ENCODE measurements around the gene FBXO40.
"Not testable (repeated sequence)": the region's sequence is repeated elsewhere in the genome, so short reads cannot be mapped to it uniquely, and the experiment has no call there.

Gene FBXO40

GRCh38 chr3:121594850-121595249, 1.7 kb downstream of the FBXO40 start:
- Mint-ChIP-seq H3K36me3 (no peaks in the 10 kb centered on the region), H3K9me3 (no peaks in the 10 kb centered on the region), H3K27ac (no peak overlapping the region), H3K4me3 (no peak overlapping the region), H3K27me3 (peaks cover 2% of the 10 kb centered on the region), H3K4me1 (peaks cover 8% of the 10 kb centered on the region)
- ATAC-seq (ENCODE audit: low read depth) (no peak), DNase-seq (ENCODE audit: low spot score in 2 of 2) (no peak)

DNA sequence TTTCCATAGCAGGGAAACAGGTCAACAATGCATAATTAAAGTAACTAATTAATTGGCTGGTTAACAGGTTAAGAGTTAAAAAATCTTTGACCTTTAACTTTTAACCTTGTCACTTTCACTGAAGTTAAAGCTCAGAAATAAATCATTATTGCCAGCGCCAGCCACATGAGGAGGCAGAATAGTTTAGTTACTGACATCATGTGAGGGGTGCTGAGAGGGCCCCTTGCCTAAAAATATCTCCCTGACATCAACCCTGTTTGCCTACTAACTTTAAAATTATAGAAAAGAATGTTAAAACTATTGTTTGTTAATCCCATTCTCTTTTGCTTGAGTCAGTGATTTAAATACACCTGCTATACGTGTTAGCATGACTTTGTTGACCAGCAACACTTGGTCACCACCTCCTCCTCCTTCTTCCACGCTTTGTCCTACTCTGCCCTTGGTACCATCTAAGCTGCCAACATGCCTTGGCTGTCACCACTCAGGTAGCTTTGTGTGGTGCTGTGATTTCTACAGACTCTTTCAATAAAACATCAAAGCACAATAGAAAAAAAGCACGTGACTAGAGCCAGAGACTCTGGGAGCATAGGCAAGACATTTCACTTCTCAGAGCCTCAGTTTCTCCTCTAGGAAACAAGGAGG, 2.7 kb downstream of the FBXO40 start:
- H3K4me3 Mint-ChIP-seq, result no peak overlapping the region
- ATAC-seq (ENCODE audit: low read depth) (no peak), DNase-seq (ENCODE audit: low spot score in 2 of 2) (no peak)
- no peaks in the 10 kb centered on the region for H3K9me3 Mint-ChIP-seq
- H3K4me1 Mint-ChIP-seq, result peaks cover 8% of the 10 kb centered on the region
- peaks cover 2% of the 10 kb centered on the region for H3K27me3 Mint-ChIP-seq
- no peak overlapping the region for H3K27ac Mint-ChIP-seq
- H3K36me3 Mint-ChIP-seq, result no peaks in the 10 kb centered on the region

- Mint-ChIP-seq H3K4me3 (no peak overlapping the region), H3K27me3 (peaks cover 2% of the 10 kb centered on the region), H3K9me3 (no peaks in the 10 kb centered on the region), H3K4me1 (peaks cover 3% of the 10 kb centered on the region), H3K27ac (no peak overlapping the region), H3K36me3 (no peaks in the 10 kb centered on the region)
- DNase-seq (ENCODE audit: low spot score in 2 of 2) (no peak), ATAC-seq (ENCODE audit: low read depth) (no peak)
Measured at GRCh38 chr3:121598564-121598963, 5.4 kb downstream of the FBXO40 start.

DNA sequence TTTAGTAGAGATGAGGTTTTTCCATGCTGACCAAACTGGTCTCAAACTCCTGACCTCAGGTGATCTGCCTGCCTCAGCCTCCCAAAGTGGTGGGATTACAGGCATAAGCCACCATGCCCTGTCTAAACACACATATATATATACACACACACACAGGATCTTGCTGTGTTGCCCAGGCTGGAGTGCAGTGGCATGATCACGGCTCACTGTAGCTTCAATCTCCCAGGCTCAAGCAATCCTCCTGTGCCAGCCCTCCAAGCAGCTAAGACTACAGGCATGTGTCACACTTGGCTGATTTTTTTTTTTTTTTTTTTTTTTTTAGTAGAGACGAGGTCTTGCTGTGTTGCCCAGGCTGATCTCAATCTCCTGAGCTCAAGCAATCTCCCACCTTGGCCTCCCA, 6.7 kb downstream of the FBXO40 start:
- not testable (repeated sequence) for H3K27me3 Mint-ChIP-seq; H3K4me3 Mint-ChIP-seq; H3K27ac Mint-ChIP-seq; H3K4me1 Mint-ChIP-seq; H3K36me3 Mint-ChIP-seq; H3K9me3 Mint-ChIP-seq; DNase-seq (ENCODE audit: low spot score in 2 of 2); ATAC-seq (ENCODE audit: low read depth)

- Mint-ChIP-seq H3K9me3 (no peaks in the 10 kb centered on the region), H3K4me1 (no peaks in the 10 kb centered on the region), H3K36me3 (no peaks in the 10 kb centered on the region), H3K4me3 (no peak overlapping the region), H3K27me3 (no peaks in the 10 kb centered on the region), H3K27ac (no peak overlapping the region)
- DNase-seq (ENCODE audit: low spot score in 2 of 2), result no peak
- no peak for ATAC-seq (ENCODE audit: low read depth)
Measured at GRCh38 chr3:121601212-121601812, 8.1 kb downstream of the FBXO40 start.

GRCh38 chr3:121604759-121605158, 11.6 kb downstream of the FBXO40 start:
- no peaks in the 10 kb centered on the region for H3K9me3 Mint-ChIP-seq
- DNase-seq (ENCODE audit: low spot score in 2 of 2), result no peak
- H3K36me3 Mint-ChIP-seq, result no peaks in the 10 kb centered on the region
- H3K4me1 Mint-ChIP-seq, result no peaks in the 10 kb centered on the region
- no peak overlapping the region for H3K27ac Mint-ChIP-seq
- H3K4me3 Mint-ChIP-seq, result no peak overlapping the region
- no peak for ATAC-seq (ENCODE audit: low read depth)
- no peaks in the 10 kb centered on the region for H3K27me3 Mint-ChIP-seq

DNA sequence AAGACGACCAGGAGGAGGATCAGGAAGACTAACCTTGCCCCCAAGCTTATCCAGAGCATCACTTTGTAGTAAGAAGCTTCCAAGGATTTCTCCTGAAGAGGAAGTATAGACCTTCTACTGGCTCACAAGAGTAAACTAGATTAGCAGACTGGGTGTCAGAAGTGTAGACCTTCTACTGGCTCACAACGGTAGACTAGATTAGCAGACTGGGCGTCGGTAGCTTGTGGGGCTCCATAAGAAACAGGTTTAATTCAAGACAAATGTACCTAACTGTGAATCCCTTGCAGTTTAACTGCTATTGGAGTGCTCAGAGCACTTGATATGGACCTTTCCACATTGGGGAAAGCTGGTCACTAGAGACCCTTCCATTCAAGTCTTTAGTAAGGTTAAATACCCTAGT, 12.9 kb downstream of the FBXO40 start:
- H3K4me1 Mint-ChIP-seq, result no peaks in the 10 kb centered on the region
- no peak for ATAC-seq (ENCODE audit: low read depth)
- no peak for DNase-seq (ENCODE audit: low spot score in 2 of 2)
- H3K27ac Mint-ChIP-seq, result no peak overlapping the region
- H3K27me3 Mint-ChIP-seq, result no peaks in the 10 kb centered on the region
- H3K36me3 Mint-ChIP-seq, result no peaks in the 10 kb centered on the region
- H3K9me3 Mint-ChIP-seq, result no peaks in the 10 kb centered on the region
- no peak overlapping the region for H3K4me3 Mint-ChIP-seq

- no peaks in the 10 kb centered on the region for H3K9me3 Mint-ChIP-seq
- DNase-seq (ENCODE audit: low spot score in 2 of 2) (no peak), ATAC-seq (ENCODE audit: low read depth) (no peak)
- peaks cover 4% of the 10 kb centered on the region for H3K27me3 Mint-ChIP-seq
- H3K4me1 Mint-ChIP-seq, result no peaks in the 10 kb centered on the region
- H3K36me3 Mint-ChIP-seq, result no peaks in the 10 kb centered on the region
- H3K4me3 Mint-ChIP-seq, result no peak overlapping the region
- H3K27ac Mint-ChIP-seq, result no peak overlapping the region
Measured at GRCh38 chr3:121619691-121620090, 26.5 kb downstream of the FBXO40 start.

DNA sequence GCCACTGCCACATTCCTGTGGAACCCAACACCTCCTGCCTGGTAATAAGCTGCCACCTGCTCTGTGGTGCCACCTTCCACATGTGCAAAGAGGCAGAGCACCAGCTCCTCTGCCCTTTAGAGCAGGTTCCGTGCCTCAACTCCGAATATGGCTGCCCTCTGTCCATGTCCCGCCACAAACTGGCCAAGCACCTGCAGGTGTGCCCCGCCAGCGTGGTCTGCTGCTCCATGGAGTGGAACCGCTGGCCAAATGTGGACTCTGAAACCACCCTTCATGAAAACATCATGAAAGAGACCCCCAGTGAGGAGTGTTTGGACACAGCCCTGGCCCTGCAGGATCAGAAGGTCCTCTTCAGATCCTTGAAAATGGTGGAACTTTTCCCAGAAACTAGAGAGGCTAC, 28.3 kb downstream of the FBXO40 start:
- peaks cover 4% of the 10 kb centered on the region for H3K27me3 Mint-ChIP-seq
- ATAC-seq (ENCODE audit: low read depth) (no peak), DNase-seq (ENCODE audit: low spot score in 2 of 2) (no peak)
- H3K36me3 Mint-ChIP-seq, result no peaks in the 10 kb centered on the region
- no peak overlapping the region for H3K27ac Mint-ChIP-seq
- no peaks in the 10 kb centered on the region for H3K9me3 Mint-ChIP-seq
- H3K4me1 Mint-ChIP-seq, result no peaks in the 10 kb centered on the region
- no peak overlapping the region for H3K4me3 Mint-ChIP-seq

DNA sequence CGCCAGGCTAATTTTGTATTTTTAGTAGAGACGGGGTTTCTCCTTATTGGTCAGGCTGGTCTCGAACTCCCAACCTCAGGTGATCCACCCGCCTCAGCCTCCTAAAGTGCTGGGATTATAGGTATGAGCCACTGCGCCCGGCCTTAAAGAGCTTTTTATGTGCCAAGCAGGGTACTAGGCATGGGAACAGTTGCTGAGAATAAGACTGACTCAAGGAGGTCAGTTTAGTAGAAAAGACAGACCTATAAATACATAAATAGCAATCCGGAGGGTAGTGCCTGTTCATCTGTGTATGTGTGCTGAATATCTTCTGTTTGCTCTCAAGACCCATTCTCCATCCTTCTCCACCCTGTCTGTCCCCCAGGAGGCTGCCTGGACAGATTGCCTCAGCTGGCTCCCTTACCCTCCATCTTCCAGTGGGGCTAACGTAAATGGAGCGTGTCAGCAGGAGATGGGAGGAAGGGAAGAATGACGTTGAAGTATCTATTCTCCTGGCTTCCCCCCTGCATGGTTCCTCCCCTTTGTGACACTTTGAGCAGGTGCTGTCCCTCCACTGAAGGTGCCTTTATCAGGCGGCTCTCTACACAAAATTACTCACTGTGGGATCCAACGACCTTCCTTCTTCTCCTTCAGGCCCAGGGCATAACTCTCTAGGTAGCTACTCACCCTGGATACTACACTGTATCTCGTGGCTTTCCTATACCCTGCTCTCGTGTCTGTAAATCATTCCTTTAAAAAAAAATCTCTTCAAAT, 31.1 kb downstream of the FBXO40 start:
- peaks cover 7% of the 10 kb centered on the region for H3K36me3 Mint-ChIP-seq
- no peak for DNase-seq (ENCODE audit: low spot score in 2 of 2)
- H3K27ac Mint-ChIP-seq, result no peak overlapping the region
- H3K27me3 Mint-ChIP-seq, result peaks cover 4% of the 10 kb centered on the region
- no peaks in the 10 kb centered on the region for H3K4me1 Mint-ChIP-seq
- no peaks in the 10 kb centered on the region for H3K9me3 Mint-ChIP-seq
- H3K4me3 Mint-ChIP-seq, result no peak overlapping the region
- no peak for ATAC-seq (ENCODE audit: low read depth)

DNA sequence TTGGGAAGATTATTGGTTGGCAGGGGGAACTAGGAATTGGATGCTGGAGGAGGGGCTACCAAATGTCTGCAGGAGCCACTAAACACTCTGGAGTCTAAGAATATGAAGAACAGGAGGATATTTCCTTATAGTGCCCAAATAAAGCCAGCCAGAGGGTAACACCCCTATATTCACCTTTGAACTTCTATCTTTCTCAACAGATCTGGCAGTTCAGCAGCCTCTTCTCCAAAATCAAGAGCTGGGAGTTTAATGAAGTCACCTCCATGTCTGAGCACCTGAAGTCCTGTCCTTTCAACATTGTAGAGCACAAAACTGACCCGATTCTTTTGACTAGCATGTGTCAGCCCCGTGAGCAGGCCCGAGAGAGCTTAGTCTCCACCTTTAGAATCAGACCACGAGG, 33.3 kb downstream of the FBXO40 start:
- Mint-ChIP-seq H3K27me3 (peaks cover 4% of the 10 kb centered on the region), H3K4me1 (no peaks in the 10 kb centered on the region), H3K27ac (no peak overlapping the region), H3K9me3 (no peaks in the 10 kb centered on the region), H3K36me3 (peaks cover 23% of the 10 kb centered on the region), H3K4me3 (no peak overlapping the region)
- ATAC-seq (ENCODE audit: low read depth) (no peak), DNase-seq (ENCODE audit: low spot score in 2 of 2) (no peak)

DNA sequence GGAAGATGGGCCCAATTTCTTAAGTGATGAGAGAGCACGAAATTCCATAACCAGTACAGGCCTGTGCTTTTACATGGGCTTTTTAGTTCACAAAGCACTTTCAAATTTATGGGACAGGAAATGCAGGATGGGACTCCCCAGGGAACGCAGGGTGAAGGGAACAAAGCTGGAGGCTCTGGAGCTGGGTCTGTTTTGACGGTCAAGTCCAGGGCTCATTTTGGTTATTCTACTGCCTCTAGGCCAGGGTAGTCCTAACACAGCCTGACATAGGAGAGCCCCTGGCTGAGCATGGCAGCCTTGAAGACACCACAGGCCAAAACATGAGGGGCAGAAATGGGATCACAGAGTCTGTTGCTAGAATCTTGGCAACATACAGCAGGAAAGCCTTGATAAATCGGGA, 34.0 kb downstream of the FBXO40 start:
- no peaks in the 10 kb centered on the region for H3K27me3 Mint-ChIP-seq
- peaks cover 30% of the 10 kb centered on the region for H3K36me3 Mint-ChIP-seq
- no peaks in the 10 kb centered on the region for H3K4me1 Mint-ChIP-seq
- DNase-seq (ENCODE audit: low spot score in 2 of 2) (no peak), ATAC-seq (ENCODE audit: low read depth) (no peak)
- H3K27ac Mint-ChIP-seq, result no peak overlapping the region
- H3K9me3 Mint-ChIP-seq, result no peaks in the 10 kb centered on the region
- no peak overlapping the region for H3K4me3 Mint-ChIP-seq

DNA sequence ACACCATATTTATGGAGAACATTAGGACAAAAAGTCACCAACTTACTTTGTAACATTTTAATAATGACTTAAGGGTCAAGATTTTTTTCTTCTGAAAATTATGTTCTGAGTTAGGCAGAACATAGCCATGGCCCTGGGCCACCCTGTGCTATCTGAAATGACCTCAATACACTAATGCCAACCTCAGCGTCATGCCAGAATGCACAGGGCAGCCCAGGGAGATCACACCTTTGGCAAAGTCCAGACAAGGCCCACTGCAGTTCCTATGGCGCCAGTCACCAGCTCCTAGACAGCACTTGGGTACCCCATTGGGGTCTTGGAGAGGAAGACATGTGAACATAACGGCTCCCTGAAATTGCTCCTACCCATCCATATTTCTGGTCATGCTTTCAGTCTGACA, 34.4 kb downstream of the FBXO40 start:
- H3K27ac Mint-ChIP-seq, result no peak overlapping the region
- peaks cover 34% of the 10 kb centered on the region for H3K36me3 Mint-ChIP-seq
- no peaks in the 10 kb centered on the region for H3K9me3 Mint-ChIP-seq
- no peak overlapping the region for H3K4me3 Mint-ChIP-seq
- no peaks in the 10 kb centered on the region for H3K27me3 Mint-ChIP-seq
- DNase-seq (ENCODE audit: low spot score in 2 of 2), result no peak
- no peaks in the 10 kb centered on the region for H3K4me1 Mint-ChIP-seq
- no peak for ATAC-seq (ENCODE audit: low read depth)

DNA sequence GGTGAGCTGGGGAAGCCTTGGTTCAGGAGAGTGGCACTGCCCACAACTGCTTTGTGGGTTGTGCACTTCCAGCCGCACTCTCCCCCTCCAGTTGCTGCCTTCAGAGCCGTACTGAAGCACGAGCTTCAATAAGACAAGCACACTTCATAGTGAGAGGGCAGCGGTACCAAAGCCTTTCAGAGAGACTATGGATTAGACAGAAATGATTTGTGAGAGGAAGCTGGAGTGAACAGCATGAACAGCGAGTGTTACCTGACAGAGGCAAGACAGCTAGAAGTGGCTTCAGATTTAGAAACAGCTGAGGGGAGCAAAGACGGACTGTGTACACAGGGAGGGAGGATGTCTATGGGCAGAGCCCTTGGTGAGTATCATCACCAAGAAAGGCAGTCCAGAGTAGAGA, 36.4 kb downstream of the FBXO40 start:
- H3K4me3 Mint-ChIP-seq, result no peak overlapping the region
- no peaks in the 10 kb centered on the region for H3K4me1 Mint-ChIP-seq
- H3K27me3 Mint-ChIP-seq, result no peaks in the 10 kb centered on the region
- DNase-seq (ENCODE audit: low spot score in 2 of 2), result no peak
- ATAC-seq (ENCODE audit: low read depth), result no peak
- H3K36me3 Mint-ChIP-seq, result peaks cover 45% of the 10 kb centered on the region
- peak overlapping the region; percentile 90 for H3K27ac Mint-ChIP-seq
- no peaks in the 10 kb centered on the region for H3K9me3 Mint-ChIP-seq

- no peak for DNase-seq (ENCODE audit: low spot score in 2 of 2)
- no peaks in the 10 kb centered on the region for H3K27me3 Mint-ChIP-seq
- H3K4me1 Mint-ChIP-seq, result no peaks in the 10 kb centered on the region
- no peak overlapping the region for H3K4me3 Mint-ChIP-seq
- H3K36me3 Mint-ChIP-seq, result peaks cover 50% of the 10 kb centered on the region
- no peak for ATAC-seq (ENCODE audit: low read depth)
- H3K27ac Mint-ChIP-seq, result peak overlapping the region; percentile 90
- no peaks in the 10 kb centered on the region for H3K9me3 Mint-ChIP-seq
Measured at GRCh38 chr3:121630355-121630754, 37.2 kb downstream of the FBXO40 start.

All from memory B cell (primary cell).